ENCODE data around the gene IPO5. TPM values are rescaled to one million over a fixed set of nuclear protein-coding genes. Genes with fewer than 3 reads are reported as not detected.

The IPO5 gene
- total and polyA plus RNA-seq, 10 donors: 17.8 to 97.7 (median 72.5) TPM

DNA sequence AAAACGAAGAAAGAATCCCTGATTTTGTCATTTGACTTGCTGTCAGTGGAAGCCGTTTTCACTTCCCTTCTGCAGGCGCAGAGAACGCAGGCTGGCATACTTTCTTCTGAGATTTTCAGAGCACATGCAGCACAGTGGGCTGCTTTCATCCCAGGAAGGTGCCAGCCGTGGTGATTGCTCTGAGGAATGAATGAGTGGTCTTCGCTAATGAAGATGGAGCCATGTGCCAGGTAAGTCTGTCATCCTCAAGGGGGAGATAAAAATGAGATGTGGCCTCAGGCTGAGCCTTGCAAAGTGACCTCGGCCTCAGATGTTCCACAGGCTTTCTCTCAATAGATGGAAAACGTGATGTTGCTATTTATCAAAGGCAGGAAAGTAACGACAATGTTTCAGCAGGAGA is 94.8 kb downstream of the IPO5 start:
- H3K9me3 ChIP-seq: peaks cover 0 to 5% (median 2%) of the 10 kb centered on the region in 8 donors
- no peak overlapping the region for H3K4me3 ChIP-seq
- TF ChIP-seq POLR2AphosphoS5 (IDR thresholded peaks at IDR 0.05) (no peak), POLR2A (IDR thresholded peaks at IDR 0.05) (no peak)
- TF ChIP-seq, protein P1, sequence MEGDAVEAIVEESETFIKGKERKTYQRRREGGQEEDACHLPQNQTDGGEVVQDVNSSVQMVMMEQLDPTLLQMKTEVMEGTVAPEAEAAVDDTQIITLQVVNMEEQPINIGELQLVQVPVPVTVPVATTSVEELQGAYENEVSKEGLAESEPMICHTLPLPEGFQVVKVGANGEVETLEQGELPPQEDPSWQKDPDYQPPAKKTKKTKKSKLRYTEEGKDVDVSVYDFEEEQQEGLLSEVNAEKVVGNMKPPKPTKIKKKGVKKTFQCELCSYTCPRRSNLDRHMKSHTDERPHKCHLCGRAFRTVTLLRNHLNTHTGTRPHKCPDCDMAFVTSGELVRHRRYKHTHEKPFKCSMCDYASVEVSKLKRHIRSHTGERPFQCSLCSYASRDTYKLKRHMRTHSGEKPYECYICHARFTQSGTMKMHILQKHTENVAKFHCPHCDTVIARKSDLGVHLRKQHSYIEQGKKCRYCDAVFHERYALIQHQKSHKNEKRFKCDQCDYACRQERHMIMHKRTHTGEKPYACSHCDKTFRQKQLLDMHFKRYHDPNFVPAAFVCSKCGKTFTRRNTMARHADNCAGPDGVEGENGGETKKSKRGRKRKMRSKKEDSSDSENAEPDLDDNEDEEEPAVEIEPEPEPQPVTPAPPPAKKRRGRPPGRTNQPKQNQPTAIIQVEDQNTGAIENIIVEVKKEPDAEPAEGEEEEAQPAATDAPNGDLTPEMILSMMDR (IDR thresholded peaks at IDR 0.05 in 8 of 11, conservative IDR thresholded peaks at IDR 0.05 in 3 of 11): no peak
- DNase-seq: no peak
- no peaks in the 10 kb centered on the region for H3K4me1 ChIP-seq
- intact Hi-C loops (cut with DNase I; ENCODE audit: low total_unique reads): no loop called here
- H3K27me3 ChIP-seq (replicated peaks in 1 of 7): no peaks in the 10 kb centered on the region
- H3K36me3 ChIP-seq: no peaks in the 10 kb centered on the region
- WGBS, 5 donors: 67 to 76% (median 72%) methylated on average over 9 of the region's 9 CpGs
- H3K27ac ChIP-seq: no peak overlapping the region

DNA sequence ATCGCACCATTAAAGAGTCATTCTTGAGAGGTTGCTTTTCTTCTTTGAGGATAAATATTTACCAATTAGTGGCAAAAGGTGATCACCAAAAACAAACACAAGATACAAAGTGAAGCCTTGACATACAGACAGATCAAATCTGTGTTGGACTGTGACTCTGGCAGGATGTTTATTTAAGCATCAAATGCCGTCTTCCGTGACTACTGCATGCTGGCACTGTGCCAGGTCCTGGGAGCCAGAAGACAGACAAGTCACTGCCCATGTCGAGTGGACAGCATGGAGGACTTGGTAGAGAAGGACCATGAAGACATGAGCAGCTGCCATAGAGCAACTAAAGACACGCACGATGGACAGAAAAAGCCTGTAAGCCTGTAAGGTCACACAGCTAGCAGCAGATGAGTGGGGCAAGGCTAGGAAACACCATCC is 96.6 kb downstream of the IPO5 start:
- Histone ChIP-seq H3K4me3 (no peak overlapping the region), H3K36me3 (no peaks in the 10 kb centered on the region), H3K27ac (no peak overlapping the region), H3K9me3 (peaks cover 0 to 10% (median 2%) of the 10 kb centered on the region in 8 donors), H3K4me1 (no peaks in the 10 kb centered on the region), H3K27me3 (replicated peaks in 1 of 7) (peaks cover 0 to 4% (median 0%) of the 10 kb centered on the region in 7 donors)
- 68 to 78% (median 76%) methylated on average over 6 of the region's 6 CpGs for WGBS, 5 donors
- intact Hi-C loops (cut with DNase I; ENCODE audit: low total_unique reads): no loop called here
- TF ChIP-seq, protein P1 (IDR thresholded peaks at IDR 0.05 in 8 of 11, conservative IDR thresholded peaks at IDR 0.05 in 3 of 11): no peak
- TF ChIP-seq POLR2AphosphoS5 (IDR thresholded peaks at IDR 0.05): no peak
- TF ChIP-seq POLR2A (IDR thresholded peaks at IDR 0.05): no peak
- no peak for DNase-seq

DNA sequence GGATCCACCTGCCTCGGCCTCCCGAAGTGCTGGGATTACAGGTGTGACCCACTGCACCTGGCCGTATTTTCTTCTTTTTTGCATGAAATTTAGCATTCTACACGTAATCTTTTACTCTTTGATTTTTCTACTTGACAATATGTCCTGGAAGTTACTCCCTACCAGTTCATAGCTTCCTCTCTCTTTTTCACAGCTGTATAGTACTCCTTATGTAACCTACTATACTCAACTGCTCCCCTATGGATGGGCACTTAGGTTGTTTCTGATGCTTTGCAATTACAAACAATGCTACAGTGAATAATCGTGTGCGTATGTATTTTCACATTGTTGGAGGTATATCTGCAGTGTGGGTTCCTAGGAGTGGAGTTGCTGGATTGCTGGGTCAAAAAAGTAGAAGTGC is 98.9 kb downstream of the IPO5 start:
- H3K27me3 ChIP-seq (replicated peaks in 1 of 7): peaks cover 0 to 4% (median 0%) of the 10 kb centered on the region in 7 donors
- no peaks in the 10 kb centered on the region for H3K4me1 ChIP-seq
- H3K9me3 ChIP-seq: peaks cover 0 to 10% (median 2%) of the 10 kb centered on the region in 8 donors
- no peak overlapping the region for H3K4me3 ChIP-seq
- no peak for DNase-seq
- no peaks in the 10 kb centered on the region for H3K36me3 ChIP-seq
- TF ChIP-seq, protein P1 (IDR thresholded peaks at IDR 0.05 in 8 of 11, conservative IDR thresholded peaks at IDR 0.05 in 3 of 11): no peak
- TF ChIP-seq POLR2A (IDR thresholded peaks at IDR 0.05) (no peak), POLR2AphosphoS5 (IDR thresholded peaks at IDR 0.05) (no peak)
- WGBS, 5 donors: 85 to 95% (median 93%) methylated on average over 6 of the region's 6 CpGs
- H3K27ac ChIP-seq: no peak overlapping the region
- intact Hi-C loops (cut with DNase I; ENCODE audit: low total_unique reads): no loop called here

DNA sequence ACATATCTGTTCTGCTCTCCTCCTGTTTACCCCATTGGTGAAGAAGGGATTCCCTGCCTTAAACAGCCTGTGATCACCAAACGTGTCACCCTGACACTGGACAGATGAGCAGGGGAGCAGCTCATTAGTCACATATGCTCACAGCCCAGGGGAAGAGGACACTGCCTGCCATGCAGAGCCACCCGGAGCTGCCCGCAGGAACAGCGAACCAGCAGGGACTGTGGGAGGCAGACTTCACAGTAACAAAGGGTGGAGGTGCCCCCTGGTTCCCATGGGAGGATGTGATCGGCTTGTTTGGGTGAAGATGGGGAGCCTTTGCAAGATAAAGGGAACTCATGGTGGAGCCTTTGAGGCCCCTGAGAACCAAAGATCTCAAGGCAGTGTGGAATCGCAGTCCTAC is 100.8 kb downstream of the IPO5 start:
- TF ChIP-seq POLR2A (IDR thresholded peaks at IDR 0.05): no peak
- TF ChIP-seq, protein P1 (IDR thresholded peaks at IDR 0.05 in 8 of 11, conservative IDR thresholded peaks at IDR 0.05 in 3 of 11): no peak
- no peak for TF ChIP-seq POLR2AphosphoS5 (IDR thresholded peaks at IDR 0.05)
- Histone ChIP-seq H3K27ac (no peak overlapping the region), H3K36me3 (no peaks in the 10 kb centered on the region), H3K4me3 (no peak overlapping the region), H3K27me3 (replicated peaks in 1 of 7) (peaks cover 0 to 4% (median 0%) of the 10 kb centered on the region in 7 donors), H3K4me1 (no peaks in the 10 kb centered on the region), H3K9me3 (peaks cover 0 to 10% (median 2%) of the 10 kb centered on the region in 8 donors)
- DNase-seq: no peak
- intact Hi-C loops (cut with DNase I; ENCODE audit: low total_unique reads): no loop called here
- WGBS, 5 donors: 80 to 90% (median 88%) methylated on average over 6 of the region's 6 CpGs
